Activated naive CD8-positive, alpha-beta T cell treated with anti-CD3 and anti-CD28 coated beads, Interleukin-2, amount 10 ng/mL, durations not matched to agents 7 days and 5 days (primary cell): ENCODE data around the gene TRMU. TPM values are rescaled to one million over a fixed set of nuclear protein-coding genes. Genes with fewer than 3 reads are reported as not detected.

ENCODE experiments used
- ATAC-seq: fragments of 150-1000 bp; cut with Tn5 transposase; one replicate; pipeline ENCODE4 v1.10.0; 2021; ENCODE audit warnings: low read depth, moderate library complexity
- POLR2A ChIA-PET: fragments of 350-600 bp; sonication (Branson Sonifier 250); formaldehyde crosslinking; loops from one replicate; lab custom pipeline; 2021; ENCODE audit warnings: antibody characterized with exemption; lab: Charles Lee
- DNase-seq: peaks from one replicate; pipeline ENCODE4 v3.0.0; 2021
- H3K27ac Mint-ChIP-seq: one replicate; pipeline ENCODE4 v1.8.0; 2022; ENCODE audit warnings: mild to moderate bottlenecking, mixed read lengths
- H3K27me3 Mint-ChIP-seq: one replicate; pipeline ENCODE4 v1.8.0; 2022; ENCODE audit warnings: mild to moderate bottlenecking, moderate library complexity, mixed read lengths
- H3K36me3 Mint-ChIP-seq: one replicate; pipeline ENCODE4 v1.8.0; 2021; ENCODE audit warnings: mild to moderate bottlenecking, mixed read lengths
- H3K4me1 Mint-ChIP-seq: one replicate; pipeline ENCODE4 v1.8.0; 2021; ENCODE audit warnings: mixed read lengths
- H3K4me3 Mint-ChIP-seq: one replicate; pipeline ENCODE4 v1.8.0; 2022; ENCODE audit warnings: mild to moderate bottlenecking, moderate library complexity, mixed read lengths
- H3K9me3 Mint-ChIP-seq: one replicate; pipeline ENCODE4 v1.8.0; 2021; ENCODE audit warnings: mixed read lengths
- total RNA-seq, 2 experiments: library from RNA; stranded (reverse); gene quantifications; one replicate each; pipeline ENCODE4 v1.2.3, GENCODE V29; 2021

TRMU gene
- total RNA-seq = 10 to 100 TPM; 76.3 to 86.4 TPM

- Mint-ChIP-seq H3K27ac (peak within 1 kb of the TSS; percentile 96), H3K9me3 (no peaks in the 10 kb centered on the region), H3K4me1 (peaks cover 22% of the 10 kb centered on the region), H3K27me3 (no peaks in the 10 kb centered on the region), H3K36me3 (peaks cover 25% of the 10 kb centered on the region), H3K4me3 (peak within 1 kb of the TSS; percentile 95)
- POLR2A ChIA-PET = interaction anchor here (0.9 to 2.5 kb wide), 8 partner anchors 33 to 321 kb away, joined by 3 to 10 read pairs (median 4); partner anchors contain the start of genes CDPF1, PPARA and TTC38
- peak; percentile 84 for DNase-seq
- ATAC-seq = peak; percentile 84
These were observed at the start of gene TRMU for GRCh38 chr22:46335201-46336118. Gene TRMU (plus strand): TSS chr22:46335714. CDS start chr22:46335765, 51 bp downstream.

- H3K36me3 Mint-ChIP-seq = peaks cover 42% of the 10 kb centered on the region
- ATAC-seq (no peak), DNase-seq (no peak)
- no peaks in the 10 kb centered on the region for H3K27me3 Mint-ChIP-seq
- H3K4me3 Mint-ChIP-seq = no peak overlapping the region
- POLR2A ChIA-PET = interaction anchor here (0.7 to 2.9 kb wide), 3 partner anchors 9 to 42 kb away, joined by 3 to 18 read pairs (median 3); partner anchors contain the start of gene GTSE1
- H3K4me1 Mint-ChIP-seq = peaks cover 30% of the 10 kb centered on the region
- peak overlapping the region; percentile 67 for H3K27ac Mint-ChIP-seq
- no peaks in the 10 kb centered on the region for H3K9me3 Mint-ChIP-seq
These were observed 49.5 kb upstream of the TRMU start for GRCh38 chr22:46286006-46286405.

GRCh38 chr22:46286941-46287872 is 48.3 kb upstream of the TRMU start:
- Mint-ChIP-seq H3K27me3 (no peaks in the 10 kb centered on the region), H3K36me3 (peaks cover 45% of the 10 kb centered on the region), H3K27ac (peak overlapping the region; percentile 92), H3K9me3 (no peaks in the 10 kb centered on the region), H3K4me1 (peaks cover 30% of the 10 kb centered on the region), H3K4me3 (peak overlapping the region; percentile 76)
- ATAC-seq = no peak
- POLR2A ChIA-PET = interaction anchor here (0.6 to 2.9 kb wide), 5 partner anchors 8 to 162 kb away, joined by 3 to 18 read pairs (median 5); partner anchors contain the start of genes GTSE1 and TTC38
- DNase-seq = no peak

DNA sequence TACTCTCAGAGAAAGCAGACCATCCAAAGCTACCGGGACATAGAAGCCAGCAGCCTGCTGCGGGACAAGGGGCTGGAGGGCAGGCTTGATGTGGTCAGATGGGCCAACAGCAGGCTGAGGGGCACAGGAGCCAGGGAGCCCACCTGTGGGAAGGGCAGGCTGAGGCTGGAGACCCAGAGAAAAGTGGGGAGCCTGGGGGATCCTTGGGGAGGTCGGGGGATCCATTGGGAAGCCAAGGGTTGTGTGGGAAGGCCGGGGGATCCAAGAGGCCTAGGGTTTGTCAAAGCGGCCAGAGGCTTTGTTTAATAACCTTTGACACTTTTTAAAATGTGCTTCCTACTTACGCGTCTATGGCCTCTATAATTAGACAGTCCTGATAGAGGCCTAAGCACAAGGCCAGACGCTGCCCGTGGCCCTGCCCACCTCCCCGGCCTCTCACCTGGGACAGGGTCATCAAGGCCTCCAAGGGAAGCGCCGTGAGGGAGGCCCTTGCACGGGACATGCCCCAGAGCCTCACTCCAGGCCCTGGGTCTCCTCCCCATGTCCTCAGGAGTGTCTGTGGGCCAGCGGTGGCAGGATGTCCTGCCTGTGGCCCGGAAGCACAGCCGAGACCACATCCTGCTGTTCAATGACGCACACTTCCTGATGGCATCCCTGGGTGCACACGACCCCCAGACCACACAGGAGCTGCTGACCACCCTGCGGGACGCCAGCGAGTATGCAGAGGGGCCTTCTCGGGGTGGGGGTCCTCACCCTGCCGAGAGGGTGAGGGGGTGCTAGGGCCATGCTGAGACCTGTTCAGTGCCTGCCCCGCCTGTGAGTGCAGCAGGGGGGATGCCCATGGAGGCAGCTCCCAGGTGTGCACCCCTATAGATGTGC is 47.4 kb upstream of the TRMU start:
- peak; percentile 86 for ATAC-seq
- peak overlapping the region; percentile 76 for H3K4me3 Mint-ChIP-seq
- POLR2A ChIA-PET = interaction anchor here (0.7 to 2.9 kb wide), 8 partner anchors 8 to 138 kb away, joined by 3 to 18 read pairs (median 6); partner anchors contain the start of genes CDPF1, GTSE1, TRMU and TTC38
- peaks cover 51% of the 10 kb centered on the region for H3K36me3 Mint-ChIP-seq
- H3K27me3 Mint-ChIP-seq = no peaks in the 10 kb centered on the region
- H3K9me3 Mint-ChIP-seq = no peaks in the 10 kb centered on the region
- H3K27ac Mint-ChIP-seq = peak overlapping the region; percentile 92
- DNase-seq = peak; percentile 76
- peaks cover 35% of the 10 kb centered on the region for H3K4me1 Mint-ChIP-seq

DNA sequence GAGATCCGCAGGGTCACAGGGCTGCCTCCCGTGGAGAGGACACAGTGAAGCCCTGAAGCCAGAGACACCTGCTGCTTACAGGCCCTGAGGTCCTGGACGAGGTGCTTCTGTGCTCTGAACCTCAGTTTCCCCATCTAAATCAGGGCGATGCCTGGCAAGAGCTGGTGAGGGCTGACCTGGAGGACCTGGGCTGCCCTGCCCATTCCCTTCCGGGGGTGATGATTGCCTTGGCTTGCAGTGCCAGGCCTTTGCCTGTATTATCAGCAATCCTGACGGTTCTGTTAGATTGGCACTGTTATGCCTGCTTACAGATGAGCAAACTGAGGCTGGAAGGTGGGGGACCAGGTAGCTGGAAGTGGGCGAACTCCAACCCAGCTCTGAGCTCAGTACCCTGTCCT is 46.7 kb upstream of the TRMU start:
- Mint-ChIP-seq H3K4me3 (peak overlapping the region; percentile 76), H3K27ac (peak overlapping the region; percentile 92), H3K4me1 (peaks cover 42% of the 10 kb centered on the region)

GRCh38 chr22:46289244-46289891 is 46.1 kb upstream of the TRMU start:
- Mint-ChIP-seq H3K4me1 (peaks cover 46% of the 10 kb centered on the region), H3K9me3 (no peaks in the 10 kb centered on the region), H3K4me3 (no peak overlapping the region), H3K27ac (no peak overlapping the region), H3K27me3 (no peaks in the 10 kb centered on the region), H3K36me3 (peaks cover 49% of the 10 kb centered on the region)
- DNase-seq (no peak), ATAC-seq (no peak)
- POLR2A ChIA-PET = interaction anchor here (1.3 to 1.8 kb wide), 4 partner anchors 22 to 140 kb away, joined by 3 to 9 read pairs (median 6); partner anchors contain the start of genes CDPF1, TRMU and TTC38

More for the DNA sequence above, 46.7 kb upstream of the TRMU start:
- Mint-ChIP-seq H3K36me3 (peaks cover 53% of the 10 kb centered on the region), H3K27me3 (no peaks in the 10 kb centered on the region), H3K9me3 (no peaks in the 10 kb centered on the region)
- ATAC-seq (no peak), DNase-seq (no peak)
- POLR2A ChIA-PET = interaction anchor here (0.7 to 2.0 kb wide), 6 partner anchors 8 to 139 kb away, joined by 3 to 9 read pairs (median 6); partner anchors contain the start of genes CDPF1, GTSE1, TRMU and TTC38

GRCh38 chr22:46290121-46290842 is 45.2 kb upstream of the TRMU start:
- no peak overlapping the region for H3K4me3 Mint-ChIP-seq
- H3K9me3 Mint-ChIP-seq = no peaks in the 10 kb centered on the region
- peak overlapping the region; percentile 79 for H3K27ac Mint-ChIP-seq
- DNase-seq (no peak), ATAC-seq (no peak)
- no peaks in the 10 kb centered on the region for H3K27me3 Mint-ChIP-seq
- POLR2A ChIA-PET = no interaction called here
- peaks cover 51% of the 10 kb centered on the region for H3K4me1 Mint-ChIP-seq
- peaks cover 50% of the 10 kb centered on the region for H3K36me3 Mint-ChIP-seq

GRCh38 chr22:46290843-46291785 is 44.4 kb upstream of the TRMU start:
- peaks cover 45% of the 10 kb centered on the region for H3K36me3 Mint-ChIP-seq
- no peak overlapping the region for H3K4me3 Mint-ChIP-seq
- POLR2A ChIA-PET = no interaction called here
- no peaks in the 10 kb centered on the region for H3K27me3 Mint-ChIP-seq
- H3K4me1 Mint-ChIP-seq = peaks cover 57% of the 10 kb centered on the region
- peak overlapping the region; percentile 38 for H3K27ac Mint-ChIP-seq
- no peak for ATAC-seq
- no peak for DNase-seq
- no peaks in the 10 kb centered on the region for H3K9me3 Mint-ChIP-seq

GRCh38 chr22:46292173-46292572 is 43.3 kb upstream of the TRMU start:
- H3K4me3 Mint-ChIP-seq = no peak overlapping the region
- no peak overlapping the region for H3K27ac Mint-ChIP-seq
- H3K36me3 Mint-ChIP-seq = peaks cover 46% of the 10 kb centered on the region
- no peak for ATAC-seq
- no peaks in the 10 kb centered on the region for H3K27me3 Mint-ChIP-seq
- DNase-seq = no peak
- POLR2A ChIA-PET = no interaction called here
- H3K4me1 Mint-ChIP-seq = peaks cover 54% of the 10 kb centered on the region
- no peaks in the 10 kb centered on the region for H3K9me3 Mint-ChIP-seq

- peaks cover 44% of the 10 kb centered on the region for H3K36me3 Mint-ChIP-seq
- H3K4me1 Mint-ChIP-seq = peaks cover 52% of the 10 kb centered on the region
- DNase-seq (no peak), ATAC-seq (no peak)
- H3K27ac Mint-ChIP-seq = peak overlapping the region; percentile 80
- no peak overlapping the region for H3K4me3 Mint-ChIP-seq
- H3K27me3 Mint-ChIP-seq = no peaks in the 10 kb centered on the region
- POLR2A ChIA-PET = no interaction called here
- H3K9me3 Mint-ChIP-seq = no peaks in the 10 kb centered on the region
These were observed 42.8 kb upstream of the TRMU start for GRCh38 chr22:46292732-46293131.
